Activated CD8-positive, alpha-beta memory T cell treated with anti-CD3 and anti-CD28 coated beads for 36 hours (primary cell): ENCODE results near the gene ME3. TPM values are rescaled to one million over a fixed set of nuclear protein-coding genes. Genes with fewer than 3 reads are reported as not detected.

Experiments used
- CTCF ChIA-PET: fragments of 350-600 bp; sonication (Branson Sonifier 250); formaldehyde crosslinking; loops from one replicate; lab custom pipeline; 2021; ENCODE audit warnings: antibody characterized with exemption; lab: Charles Lee
- POLR2A ChIA-PET: fragments of 350-600 bp; sonication (Branson Sonifier 250); formaldehyde crosslinking; loops from one replicate; lab custom pipeline; 2021; ENCODE audit warnings: antibody characterized with exemption; lab: Charles Lee
- total RNA-seq, 2 experiments: library from RNA; stranded (reverse); gene quantifications; one replicate each; pipeline ENCODE4 v1.2.3, GENCODE V29; 2021

The ME3 gene
- total RNA-seq, 2 experiments from 2014 or later = 1.8 TPM

- ChIA-PET CTCF (no interaction called here), POLR2A (no interaction called here)
These were observed 76.5 kb downstream of the ME3 start for GRCh38 chr11:86595955-86596354.

DNA sequence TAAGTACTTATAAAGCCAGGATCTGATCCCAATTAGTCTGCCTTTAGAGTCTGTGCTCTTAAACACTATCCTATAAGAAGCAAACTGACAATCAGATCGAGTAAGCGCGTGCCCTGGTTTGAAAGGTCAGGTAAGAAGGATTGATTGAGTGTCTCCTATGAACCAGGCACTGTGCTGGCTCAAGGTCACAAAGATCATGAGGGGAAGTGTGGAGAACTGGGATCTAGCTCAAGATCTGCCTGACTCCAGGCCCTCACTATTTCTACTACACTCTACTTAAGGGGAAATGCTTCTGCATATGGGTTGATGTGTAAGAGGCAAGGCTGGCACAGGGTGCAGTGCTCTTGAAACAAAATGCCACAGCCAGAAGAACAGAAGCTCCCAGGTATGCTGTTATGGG, 77.0 kb downstream of the ME3 start:
- POLR2A ChIA-PET = no interaction called here

GRCh38 chr11:86594746-86595145, 77.7 kb downstream of the ME3 start:
- CTCF ChIA-PET = interaction anchor here (1.3 to 1.6 kb wide), 2 partner anchors 12 to 14 kb away, joined by 4 to 5 read pairs; no protein-coding TSS in a partner anchor

More for the DNA sequence above, 77.0 kb downstream of the ME3 start:
- CTCF ChIA-PET = interaction anchor here (1.6 kb wide), 1 partner anchor 11 kb away, joined by 5 read pairs; no protein-coding TSS in a partner anchor

DNA sequence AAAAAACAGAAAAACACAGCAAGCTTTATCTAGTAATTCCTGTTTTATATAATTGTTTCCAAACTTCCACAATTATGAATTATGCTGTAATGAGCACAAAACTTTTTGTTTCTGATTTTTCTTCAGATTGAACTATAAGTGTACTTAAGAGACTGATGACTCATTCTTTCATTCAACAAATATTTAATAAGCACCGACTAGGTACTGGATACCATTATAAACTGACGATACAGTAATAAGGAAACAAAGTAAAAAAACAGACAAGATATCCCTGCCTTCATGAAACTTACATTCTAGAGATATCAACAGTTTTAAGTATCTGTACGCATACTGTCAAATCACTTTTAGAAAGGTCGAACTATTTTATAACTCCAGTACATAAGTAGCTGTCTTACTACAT, 78.6 kb downstream of the ME3 start:
- POLR2A ChIA-PET = interaction anchor here (0.7 kb wide), 1 partner anchor 308 kb away, joined by 3 read pairs; no protein-coding TSS in a partner anchor
- CTCF ChIA-PET = interaction anchor here (0.8 to 1.3 kb wide), 2 partner anchors 15 to 146 kb away, joined by 3 to 4 read pairs; no protein-coding TSS in a partner anchor

More at GRCh38 chr11:86594746-86595145, 77.7 kb downstream of the ME3 start:
- POLR2A ChIA-PET = no interaction called here

DNA sequence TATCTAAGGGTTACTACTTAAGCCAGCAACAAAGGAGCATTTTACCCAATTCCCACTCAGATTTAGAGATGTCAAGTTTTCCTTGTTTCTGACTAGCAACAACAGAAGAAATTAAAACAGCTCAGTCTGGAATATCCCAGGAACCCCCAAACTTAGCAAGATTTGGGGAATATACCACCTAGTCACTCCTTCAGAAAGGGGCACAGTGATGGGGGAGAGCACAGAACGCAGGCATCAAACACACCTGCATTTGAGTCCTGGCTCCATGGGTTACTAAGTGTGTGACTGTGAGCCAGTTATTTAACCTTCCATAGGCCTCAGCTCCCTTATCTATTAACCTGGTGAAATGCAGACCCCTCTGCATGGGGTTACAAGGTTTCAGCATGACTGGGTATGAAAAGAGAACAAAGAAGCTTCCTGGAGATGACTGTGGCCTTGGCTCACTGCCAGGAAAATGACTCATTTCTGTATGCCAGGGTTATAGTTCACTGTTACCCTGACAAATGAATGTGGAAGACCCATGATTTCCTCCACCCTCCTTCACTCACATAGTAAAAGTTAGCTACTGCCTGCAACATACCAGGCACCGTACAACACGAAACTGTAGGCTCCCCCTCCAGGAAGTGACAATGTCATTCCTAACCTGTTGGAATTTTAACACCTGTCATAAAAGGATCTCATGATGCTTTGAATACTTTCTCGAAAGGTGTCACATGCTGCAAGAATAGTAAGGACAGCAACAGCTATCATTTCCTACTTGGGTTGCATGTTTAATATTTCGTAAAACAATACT, 79.6 kb downstream of the ME3 start:
- ChIA-PET CTCF (interaction anchor here (0.9 to 1.3 kb wide), 2 partner anchors 90 to 213 kb away, joined by 3 read pairs; no protein-coding TSS in a partner anchor), POLR2A (interaction anchor here (0.5 to 1.2 kb wide), 6 partner anchors 89 to 348 kb away, joined by 3 to 5 read pairs (median 3); no protein-coding TSS in a partner anchor)

GRCh38 chr11:86592047-86592591, 80.3 kb downstream of the ME3 start:
- POLR2A ChIA-PET = interaction anchor here (0.8 to 1.2 kb wide), 3 partner anchors 88 to 214 kb away, joined by 3 to 5 read pairs (median 5); no protein-coding TSS in a partner anchor
- CTCF ChIA-PET = interaction anchor here (0.5 to 1.3 kb wide), 3 partner anchors 45 to 214 kb away, joined by 3 read pairs; no protein-coding TSS in a partner anchor

DNA sequence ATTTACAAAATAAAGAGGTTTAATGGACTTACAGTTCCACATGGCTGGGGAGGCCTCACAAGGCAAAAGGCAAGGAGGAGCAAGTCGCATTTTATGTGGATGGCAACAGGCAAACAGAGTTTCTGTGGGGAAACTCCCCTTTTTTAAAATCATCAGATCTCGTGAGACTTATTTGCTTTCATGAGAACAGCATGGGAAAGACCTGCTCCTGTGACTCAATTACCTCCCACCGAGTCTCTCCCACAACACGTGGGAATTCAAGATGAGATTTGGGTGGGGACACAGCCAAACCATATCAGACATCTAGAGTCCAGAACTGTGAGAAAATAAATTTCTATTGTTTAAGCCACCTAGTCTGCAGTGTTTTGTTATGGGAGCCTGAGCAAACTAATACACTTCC, 80.8 kb downstream of the ME3 start:
- POLR2A ChIA-PET = no interaction called here

GRCh38 chr11:86589856-86590589, 82.4 kb downstream of the ME3 start:
- CTCF ChIA-PET = interaction anchor here (1.4 kb wide), 1 partner anchor 18 kb away, joined by 5 read pairs; no protein-coding TSS in a partner anchor
- POLR2A ChIA-PET = interaction anchor here (0.5 kb wide), 1 partner anchor 196 kb away, joined by 12 read pairs; no protein-coding TSS in a partner anchor

More for the DNA sequence above, 80.8 kb downstream of the ME3 start:
- CTCF ChIA-PET = interaction anchor here (0.5 kb wide), 1 partner anchor 46 kb away, joined by 3 read pairs; no protein-coding TSS in a partner anchor

- ChIA-PET CTCF (interaction anchor here (1.4 kb wide), 1 partner anchor 19 kb away, joined by 5 read pairs; no protein-coding TSS in a partner anchor), POLR2A (no interaction called here)
These were observed 83.2 kb downstream of the ME3 start for GRCh38 chr11:86589204-86589603.

DNA sequence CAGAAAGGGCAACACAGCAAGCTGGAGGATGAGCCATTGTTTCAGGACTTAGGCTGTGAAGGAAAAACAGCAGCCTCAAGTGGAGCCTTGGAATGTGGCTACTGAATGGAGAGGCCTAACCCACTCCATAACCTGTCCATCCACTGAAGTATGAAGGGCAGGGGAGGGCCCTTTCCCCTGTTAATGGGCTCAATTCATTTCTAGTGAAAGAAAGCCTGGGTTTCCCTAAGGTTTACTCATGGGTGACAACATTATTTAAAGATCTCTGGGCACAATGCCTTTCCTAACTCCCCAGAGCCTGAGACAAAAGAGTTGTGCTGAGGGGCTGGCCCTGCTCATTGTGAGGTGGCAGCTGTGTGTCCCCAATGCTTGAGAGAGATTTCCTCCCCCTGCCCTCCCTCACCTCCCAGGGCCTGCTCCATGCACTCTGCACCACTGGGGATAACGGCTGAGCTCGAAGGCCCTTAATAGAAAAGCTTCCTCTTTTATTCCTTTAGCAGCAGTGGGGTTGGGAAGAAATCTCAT, 83.8 kb downstream of the ME3 start:
- CTCF ChIA-PET = interaction anchor here (1.4 kb wide), 1 partner anchor 20 kb away, joined by 5 read pairs; no protein-coding TSS in a partner anchor
- POLR2A ChIA-PET = no interaction called here

DNA sequence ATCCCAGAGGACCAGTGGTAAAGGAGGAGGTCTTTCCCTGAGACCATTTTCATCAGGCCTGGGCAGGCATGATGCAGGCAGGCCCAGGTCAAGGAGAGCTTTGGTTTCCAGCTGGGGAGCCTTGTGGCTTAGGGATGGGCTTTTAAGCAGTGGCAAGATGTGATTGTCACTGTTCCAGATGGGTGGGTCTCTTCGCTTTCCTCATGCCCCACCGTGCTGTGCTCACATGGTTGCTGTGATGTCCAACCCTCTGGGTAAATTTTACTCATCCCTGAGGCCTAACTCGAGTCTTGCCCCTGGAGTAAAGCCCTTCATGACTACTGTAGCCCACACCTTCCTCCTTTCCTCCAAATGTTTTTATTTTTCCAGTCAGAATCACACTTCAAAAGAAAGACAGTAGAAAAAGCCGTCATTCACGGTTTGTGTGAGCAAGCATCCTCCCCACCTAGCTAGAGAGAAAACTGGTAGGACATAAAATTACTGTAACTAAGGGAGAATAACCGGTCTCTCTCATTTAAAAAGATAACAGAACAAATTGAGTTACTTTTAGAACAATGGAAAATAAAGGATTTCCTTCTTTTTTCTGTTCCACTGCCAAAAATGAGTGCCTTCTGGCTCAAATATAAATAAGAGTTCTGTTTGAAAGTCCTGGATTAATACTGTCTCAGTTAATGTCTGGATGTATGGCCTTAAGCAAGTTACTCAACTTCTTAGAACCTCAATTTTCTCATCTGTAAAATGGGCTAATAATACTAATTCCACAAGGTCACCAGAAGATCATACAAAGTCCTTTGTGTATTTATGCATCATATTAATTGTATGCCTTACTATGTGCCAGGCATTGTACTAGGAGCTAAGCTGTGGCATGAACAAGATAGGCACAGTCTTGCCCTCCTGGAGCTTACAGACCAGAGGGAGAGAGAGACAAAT, 84.9 kb downstream of the ME3 start:
- CTCF ChIA-PET = no interaction called here
- POLR2A ChIA-PET = no interaction called here

- POLR2A ChIA-PET = interaction anchor here (0.6 kb wide), 1 partner anchor 121 kb away, joined by 6 read pairs; no protein-coding TSS in a partner anchor
- CTCF ChIA-PET = no interaction called here
These were observed 86.1 kb downstream of the ME3 start for GRCh38 chr11:86586307-86586706.

- ChIA-PET POLR2A (no interaction called here), CTCF (no interaction called here)
These were observed 89.5 kb downstream of the ME3 start for GRCh38 chr11:86582898-86583297.

DNA sequence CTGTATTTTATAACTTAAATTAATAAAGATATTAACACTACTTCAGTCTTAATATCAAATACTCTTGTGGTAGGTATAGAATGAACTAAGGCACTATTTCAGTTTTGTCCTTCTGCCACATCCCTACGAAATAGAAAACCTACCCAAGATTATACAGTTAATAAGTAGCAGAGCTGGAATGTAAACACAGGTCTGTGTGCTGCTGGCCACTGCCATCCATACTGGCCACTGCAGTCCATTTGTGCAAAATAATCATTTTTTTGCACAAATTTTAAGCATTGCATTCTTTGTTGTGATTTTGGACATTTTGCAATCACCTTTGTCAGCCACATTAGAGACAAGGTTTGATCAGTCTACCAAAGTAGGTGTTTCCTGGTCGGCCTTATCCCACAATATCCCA, 91.9 kb downstream of the ME3 start:
- ChIA-PET CTCF (no interaction called here), POLR2A (no interaction called here)

DNA sequence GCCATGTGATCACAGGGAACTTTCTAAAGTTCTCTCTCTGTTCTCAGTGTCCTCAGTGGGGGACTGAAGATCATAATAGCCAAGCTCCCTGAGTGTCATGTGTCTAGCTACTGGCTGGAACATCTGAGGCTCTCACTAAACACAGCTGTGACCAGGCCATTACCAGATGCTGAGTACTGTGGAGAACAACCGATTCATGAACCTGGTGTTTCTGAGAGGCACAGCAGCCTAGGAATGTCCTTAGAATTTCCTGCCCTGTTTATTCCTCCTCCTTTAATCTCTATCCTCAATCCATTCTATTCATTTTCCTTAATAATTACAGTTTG, 93.0 kb downstream of the ME3 start:
- ChIA-PET CTCF (no interaction called here), POLR2A (no interaction called here)

DNA sequence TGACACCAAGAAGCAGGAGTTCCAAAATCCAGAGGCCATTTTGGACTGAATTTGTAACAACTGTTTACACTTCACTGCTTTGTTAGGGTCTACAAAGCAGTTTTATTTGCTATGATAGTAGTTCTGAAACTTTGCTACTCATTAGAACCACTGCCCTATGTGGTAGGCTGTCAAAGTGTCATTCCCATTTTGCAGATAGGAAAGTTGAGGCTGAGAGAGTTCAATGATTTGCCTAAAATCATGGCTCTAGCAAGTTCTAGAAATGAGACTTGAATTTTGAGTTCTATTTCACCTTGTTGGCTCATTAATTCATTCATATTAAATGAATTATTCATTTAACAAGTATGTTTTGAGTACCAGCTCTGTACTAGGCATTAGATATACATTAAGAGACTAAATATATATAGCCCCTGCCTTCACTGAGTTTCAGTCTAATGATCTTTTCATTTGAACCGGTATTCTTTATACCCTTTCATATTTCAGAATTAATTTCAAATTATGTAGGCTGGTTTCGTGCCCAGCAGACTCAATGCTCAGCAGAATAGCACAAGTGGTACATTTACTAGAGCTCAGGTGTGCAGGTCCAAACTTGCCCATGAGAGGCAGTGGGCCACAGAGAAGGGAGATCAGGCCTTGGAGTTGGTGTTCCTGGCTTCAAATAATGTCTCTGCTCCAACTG, 93.5 kb downstream of the ME3 start:
- ChIA-PET POLR2A (no interaction called here), CTCF (no interaction called here)
